HCT116 (cell line): ENCODE measurements around the gene WAS. TPM values are rescaled to one million over a fixed set of nuclear protein-coding genes. Genes with fewer than 3 reads are reported as not detected.

Experiments used
- ATAC-seq: fragments of 200-7000 bp; cut with Tn5 transposase; 2 replicates; pipeline ENCODE4 v1.9.1; 2020; ENCODE audit warnings: mild to moderate bottlenecking, moderate library complexity
- BruUV-seq: library from RNA; stranded (reverse); fragments of 400-500 nt; replicated peaks from 2 replicates; lab custom pipeline; 2021; lab: Mats Ljungman, UMichigan
- CTCF ChIA-PET: fragments of 300-600 bp; sonication (Branson Sonifier 250); formaldehyde crosslinking; loops from one replicate; lab custom pipeline; 2021; ENCODE audit warnings: antibody characterized with exemption; lab: Charles Lee
- POLR2A ChIA-PET: fragments of 300-600, 350-600 bp; sonication (Branson Sonifier 250); formaldehyde crosslinking; loops from one replicate; lab custom pipeline; 2021; ENCODE audit warnings: antibody characterized with exemption; lab: Charles Lee
- RAD21 ChIA-PET, 2 experiments: fragments of 300-600 bp; sonication (Branson Sonifier 250); formaldehyde crosslinking; loops; one replicate each; lab custom pipeline; 2023; ENCODE audit warnings: low total read pairs in 2 of 2; ENCODE audit not compliant: uncharacterized antibody in 2 of 2, unreplicated experiment in 2 of 2, low non-redundant PET in 1 of 2; lab: Charles Lee
- DNase-seq: peaks from one replicate; pipeline ENCODE4 v3.0.0-alpha.2; 2010; ENCODE audit warnings: low read depth, low spot score
- H2AFZ ChIP-seq: fragments of 200-600 bp; shearing (Covaris generic), sonication (generic); 2 replicates; pipeline ENCODE4 v1.6.1; 2017; ENCODE audit warnings: low read depth, mixed run types, mixed read lengths, antibody characterized with exemption, low read length; ENCODE audit not compliant: poor library complexity, severe bottlenecking
- H3K27ac ChIP-seq: 2 replicates; pipeline ENCODE4 v1.5.1; 2012; ENCODE audit warnings: low read depth, low read length
- H3K27me3 ChIP-seq: fragments of 200-600 bp; sonication (generic); 2 replicates; pipeline ENCODE4 v1.6.1; 2016; ENCODE audit warnings: mixed run types, low read length, mixed read lengths; ENCODE audit not compliant: insufficient read depth
- H3K36me3 ChIP-seq, 2 experiments: fragments of 200-500 bp in 1 of 2; fragments of 200-600 bp in 1 of 2; sonication (Bioruptor generic) in 1 of 2; sonication (generic) in 1 of 2; 2 replicates each; pipeline versions ENCODE4 v1.5.1 to v1.6.1; 2014 to 2016; ENCODE audit warnings: low read length in 2 of 2, inconsistent platforms in 1 of 2, mixed read lengths in 1 of 2, mixed run types in 1 of 2; ENCODE audit not compliant: insufficient read depth in 2 of 2, control insufficient read depth in 1 of 2
- H3K4me1 ChIP-seq, 2 experiments: fragments of 200-600 bp in 1 of 2; sonication (generic) in 1 of 2; 2 replicates each; pipeline versions ENCODE4 v1.5.1 to v1.6.1; 2012 to 2017; ENCODE audit warnings: low read length in 2 of 2, inconsistent platforms in 1 of 2, mild to moderate bottlenecking in 1 of 2, mixed read lengths in 1 of 2, mixed run types in 1 of 2, moderate library complexity in 1 of 2; ENCODE audit not compliant: insufficient read depth in 2 of 2, control insufficient read depth in 1 of 2
- H3K4me2 ChIP-seq: fragments of 200-600 bp; sonication (generic); 2 replicates; pipeline ENCODE4 v1.6.1; 2017; ENCODE audit warnings: mixed run types, low read length, mixed read lengths
- H3K4me3 ChIP-seq, 2 experiments: fragments of 200-600 bp in 1 of 2; sonication (generic) in 1 of 2; replicated peaks in 1 of 2; 2 replicates each; pipeline ENCODE4 v1.5.1; 2011 to 2016; ENCODE audit warnings: low read length in 2 of 2, control low read depth in 1 of 2, low read depth in 1 of 2, mild to moderate bottlenecking in 1 of 2, mixed read lengths in 1 of 2, mixed run types in 1 of 2
- H3K79me2 ChIP-seq: fragments of 200-600 bp; sonication (generic); 2 replicates; pipeline ENCODE4 v1.6.1; 2017; ENCODE audit warnings: mild to moderate bottlenecking, mixed run types, low read length, moderate library complexity, mixed read lengths; ENCODE audit not compliant: insufficient read depth
- H3K9ac ChIP-seq: fragments of 200-600 bp; sonication (generic); 2 replicates; pipeline ENCODE4 v1.6.1; 2016; ENCODE audit warnings: low read length, mixed read lengths
- H3K9me2 ChIP-seq: fragments of 200-600 bp; sonication (generic), shearing (Covaris generic); 2 replicates; pipeline ENCODE4 v1.6.1; 2017; ENCODE audit warnings: mixed run types, mild to moderate bottlenecking, moderate library complexity; ENCODE audit not compliant: insufficient read depth
- H3K9me3 ChIP-seq, 2 experiments: fragments of 200-500 bp in 1 of 2; fragments of 200-600 bp in 1 of 2; sonication (Bioruptor generic) in 1 of 2; sonication (generic) in 1 of 2; 2 replicates each; pipeline ENCODE4 v1.6.1; 2014 to 2017; ENCODE audit warnings: low read length in 2 of 2, mixed read lengths in 2 of 2, inconsistent platforms in 1 of 2, low read depth in 1 of 2, mild to moderate bottlenecking in 1 of 2, mixed run types in 1 of 2, moderate library complexity in 1 of 2; ENCODE audit not compliant: control insufficient read depth in 1 of 2, insufficient read depth in 1 of 2
- H4K20me1 ChIP-seq: fragments of 200-600 bp; sonication (generic), shearing (Covaris generic); 2 replicates; pipeline ENCODE4 v1.6.1; 2017; ENCODE audit warnings: mixed run types, mild to moderate bottlenecking, moderate library complexity; ENCODE audit not compliant: insufficient read depth
- CEBPB ChIP-seq: IDR thresholded peaks from 2 replicates; pipeline ENCODE4 v1.6.1; 2012; ENCODE audit warnings: low read depth
- EGR1 ChIP-seq: IDR thresholded peaks from 2 replicates; pipeline ENCODE4 v1.6.1; 2012; ENCODE audit warnings: low read depth
- EZH2phosphoT487 ChIP-seq: fragments of 200-600 bp; IDR thresholded peaks from 2 replicates; pipeline ENCODE4 v1.6.1; 2018; ENCODE audit warnings: antibody characterized with exemption, borderline replicate concordance
- JUND ChIP-seq: IDR thresholded peaks from 2 replicates; pipeline ENCODE4 v1.6.1; 2012
- POLR2A ChIP-seq: IDR thresholded peaks from 2 replicates; pipeline ENCODE4 v1.7.0; 2011; ENCODE audit warnings: borderline replicate concordance; ENCODE audit not compliant: insufficient read depth, insufficient read length; ENCODE audit errors: extremely low read depth
- REST ChIP-seq: IDR thresholded peaks from 2 replicates; pipeline ENCODE4 v1.6.1; 2012; ENCODE audit warnings: low read depth
- SIN3A ChIP-seq: IDR thresholded peaks from 2 replicates; pipeline ENCODE4 v1.6.1; 2012; ENCODE audit warnings: low read depth
- SP1 ChIP-seq: IDR thresholded peaks from 2 replicates; pipeline ENCODE4 v1.6.1; 2012; ENCODE audit warnings: low read depth
- SRF ChIP-seq: IDR thresholded peaks from 2 replicates; pipeline ENCODE4 v1.6.1; 2012; ENCODE audit warnings: low read depth
- TCF7L2 ChIP-seq: IDR thresholded peaks from 2 replicates; pipeline ENCODE4 v1.7.0; 2011; ENCODE audit warnings: borderline replicate concordance, inconsistent platforms; ENCODE audit not compliant: insufficient read depth, insufficient read length; ENCODE audit errors: extremely low read depth
- YY1 ChIP-seq: IDR thresholded peaks from 2 replicates; pipeline ENCODE4 v1.6.1; 2011; ENCODE audit warnings: low read length, low read depth, moderate library complexity, mild to moderate bottlenecking; ENCODE audit not compliant: insufficient replicate concordance; ENCODE audit errors: extremely low read depth
- ZNF274 ChIP-seq: fragments of 200-500 bp; sonication (Bioruptor generic); IDR thresholded peaks from 2 replicates; pipeline ENCODE4 v1.6.1; 2014; ENCODE audit warnings: mild to moderate bottlenecking, low read depth, low read length, inconsistent platforms
- intact Hi-C: fragments of 100-400 bp; cut with micrococcal nuclease; formaldehyde crosslinking; loops from 2 replicates; pipeline ENCODE4 v1.10.0; 2022
- total RNA-seq: library from RNA; stranded (reverse); gene quantifications from one replicate; pipeline ENCODE4 v1.2.1, GENCODE V29; 2021; ENCODE audit not compliant: unreplicated experiment

The WAS gene
- total RNA-seq, 1 experiment from 2014 or later: 0.84 TPM

- POLR2A ChIA-PET: no interaction called here
- Histone ChIP-seq H3K9me2 (no peaks in the 10 kb centered on the region), H4K20me1 (no peaks in the 10 kb centered on the region), H3K9ac (no peak overlapping the region), H2AFZ (no peak overlapping the region), H3K4me2 (peak overlapping the region; percentile 91), H3K27me3 (no peaks in the 10 kb centered on the region), H3K79me2 (peaks cover 28% of the 10 kb centered on the region), H3K4me1 (peaks cover 4 to 15% of the 10 kb centered on the region in 2 experiments), H3K36me3 (peaks cover 0 to 5% of the 10 kb centered on the region in 2 experiments; a peak in 1 of 4 replicates), H3K27ac (no peak overlapping the region), H3K4me3 (no peak overlapping the region), H3K9me3 (no peaks in the 10 kb centered on the region)
- TF ChIP-seq REST: no peak
- CTCF ChIA-PET: no interaction called here
- intact Hi-C loops: no loop called here
- no peak for ATAC-seq
- DNase-seq: no peak
- no TSS peak for BruUV-seq
- RAD21 ChIA-PET: no interaction called here
Measured at GRCh38 chrX:48694776-48695533, 11.4 kb downstream of the WAS start.

- BruUV-seq: no TSS peak
- peaks cover 4 to 15% of the 10 kb centered on the region in 2 experiments for H3K4me1 ChIP-seq
- ChIA-PET CTCF (no interaction called here), POLR2A (no interaction called here), RAD21 (no interaction called here)
- no peaks in the 10 kb centered on the region for H4K20me1 ChIP-seq
- H3K27me3 ChIP-seq: no peaks in the 10 kb centered on the region
- intact Hi-C loops: no loop called here
- no peak for DNase-seq
- H3K79me2 ChIP-seq: peaks cover 28% of the 10 kb centered on the region
- H3K9ac ChIP-seq: peak overlapping the region; percentile 67
- peak overlapping the region; percentile 69 to 73 for H3K4me3 ChIP-seq
- no peaks in the 10 kb centered on the region for H3K9me2 ChIP-seq
- H2AFZ ChIP-seq: no peak overlapping the region
- no peak overlapping the region for H3K27ac ChIP-seq
- ATAC-seq: no peak
- no peaks in the 10 kb centered on the region for H3K9me3 ChIP-seq
- H3K4me2 ChIP-seq: peak overlapping the region; percentile 91
- H3K36me3 ChIP-seq: peaks cover 0 to 5% of the 10 kb centered on the region in 2 experiments; a peak in 1 of 4 replicates
- no peak for TF ChIP-seq SIN3A
- no peak for TF ChIP-seq YY1
- no peak for TF ChIP-seq EZH2phosphoT487
- TF ChIP-seq POLR2A: no peak
- no peak for TF ChIP-seq EGR1
- TF ChIP-seq CEBPB: no peak
- TF ChIP-seq SRF: no peak
- no peak for TF ChIP-seq TCF7L2
- no peak for TF ChIP-seq SP1
- TF ChIP-seq JUND: no peak
- no peak for TF ChIP-seq REST
- no peak for TF ChIP-seq ZNF274
Measured at GRCh38 chrX:48695534-48695896, 11.9 kb downstream of the WAS start.
